NCI-H460 (cell line): ENCODE data around the gene MIA3. TPM values are rescaled to one million over a fixed set of nuclear protein-coding genes. Genes with fewer than 3 reads are reported as not detected.

ENCODE experiments used
- DNase-seq: peaks from one replicate; pipeline ENCODE4 v3.0.0-alpha.2; 2016; ENCODE audit warnings: low read depth; ENCODE audit errors: extremely low read depth
- total RNA-seq: library from RNA; depleted of rRNA; stranded (reverse); fragments of >200 nt; shearing (Covaris generic); gene quantifications from 2 replicates; pipeline ENCODE4 v1.2.3, GENCODE V29; 2014

MIA3 gene
- total RNA-seq, 1 experiment from 2014 or later, result 47.1 TPM

DNA sequence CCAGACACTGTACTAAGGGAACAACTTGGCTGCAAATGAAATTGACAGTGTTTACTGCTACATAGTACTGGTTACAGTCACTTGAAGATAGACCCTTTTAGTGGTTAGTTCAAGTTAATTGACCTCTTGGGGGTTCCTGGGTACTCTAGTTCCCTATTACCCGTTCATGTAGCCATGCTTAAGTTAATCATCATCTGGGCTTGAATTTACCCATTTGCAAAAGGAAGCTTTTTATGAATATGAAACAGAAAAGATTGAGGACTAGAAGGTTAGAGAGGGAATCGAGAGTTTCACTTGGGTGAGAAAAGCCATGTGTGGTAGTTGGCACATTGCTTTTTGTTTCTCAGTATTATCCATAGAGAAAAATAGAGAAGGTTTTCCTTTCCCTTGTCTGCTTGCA is 2.7 kb downstream of the MIA3 start:
- DNase-seq, result no peak

DNA sequence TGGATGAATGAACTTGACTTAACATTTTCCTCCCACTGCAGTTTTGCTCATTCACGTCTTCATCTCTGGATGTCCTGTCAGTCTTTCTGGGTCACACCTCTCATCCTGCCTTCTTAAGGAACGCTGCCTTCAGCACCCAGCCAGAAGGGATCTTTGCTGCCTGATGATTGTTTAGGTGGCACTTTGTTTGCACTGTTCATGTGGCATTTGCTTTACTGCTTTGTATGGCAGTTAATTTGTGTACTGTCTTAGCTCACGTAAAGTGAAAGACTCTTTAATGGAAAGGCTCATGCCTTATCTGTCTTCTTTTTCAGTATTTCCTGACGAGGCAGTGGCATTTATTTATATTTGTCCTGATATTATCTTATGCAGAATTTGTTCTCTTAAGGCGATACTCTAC is 4.9 kb downstream of the MIA3 start:
- DNase-seq, result no peak

DNA sequence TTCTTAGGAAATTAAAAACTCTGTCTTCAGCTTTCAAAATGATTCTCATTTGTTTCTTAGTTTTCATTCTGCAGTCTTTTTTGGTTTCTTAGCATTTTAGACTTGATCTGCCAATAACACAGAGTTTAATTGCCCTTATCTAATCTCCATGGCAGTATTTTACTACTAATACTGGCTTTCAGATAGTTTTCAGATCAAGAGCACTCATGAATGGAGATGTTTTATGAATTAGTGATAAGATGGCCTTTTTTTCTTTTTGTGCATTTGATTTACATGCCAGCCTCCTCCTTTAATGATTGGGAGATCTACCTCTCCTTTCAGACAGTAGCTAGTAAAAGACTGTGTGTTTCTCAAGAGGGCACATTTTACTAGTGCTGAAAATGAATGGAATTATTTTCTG is 5.6 kb downstream of the MIA3 start:
- DNase-seq, result no peak

DNA sequence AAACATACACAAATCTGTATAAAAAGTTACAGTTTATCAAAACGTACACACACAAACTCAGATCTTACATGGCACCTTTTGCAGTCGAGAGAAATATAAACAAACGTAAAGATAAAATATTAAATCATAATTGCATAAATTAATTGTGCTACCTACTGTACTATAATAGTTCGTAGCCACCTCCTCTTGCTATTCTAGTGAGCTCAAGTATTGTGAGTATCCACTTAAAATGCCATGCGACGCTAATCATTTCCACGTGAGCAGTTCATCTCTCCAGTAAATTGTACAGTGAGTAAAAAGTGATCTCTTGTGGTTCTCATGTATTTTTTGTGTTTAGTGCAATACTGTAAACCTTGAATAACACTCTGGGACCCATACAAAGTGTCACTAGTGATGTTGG is 6.3 kb downstream of the MIA3 start:
- no peak for DNase-seq

DNA sequence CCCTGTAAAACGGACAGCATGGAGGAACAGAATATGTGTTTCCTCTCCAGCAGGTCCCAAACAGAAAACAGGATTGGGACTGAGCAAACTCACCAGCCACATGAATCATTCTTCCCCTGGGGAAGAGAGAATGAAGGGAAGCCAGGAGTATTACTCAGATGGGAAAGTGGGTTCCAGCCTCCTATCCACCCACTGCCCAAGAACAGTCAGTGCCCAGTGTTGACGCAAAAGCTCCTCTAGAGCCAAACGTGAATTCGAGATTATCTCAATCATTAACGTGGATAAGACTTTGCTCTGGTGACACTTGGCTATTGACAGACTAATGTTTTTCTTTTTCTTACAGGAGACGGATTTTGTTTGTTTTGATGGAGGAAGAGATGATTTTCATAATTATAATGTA is 9.3 kb downstream of the MIA3 start:
- DNase-seq, result no peak

DNA sequence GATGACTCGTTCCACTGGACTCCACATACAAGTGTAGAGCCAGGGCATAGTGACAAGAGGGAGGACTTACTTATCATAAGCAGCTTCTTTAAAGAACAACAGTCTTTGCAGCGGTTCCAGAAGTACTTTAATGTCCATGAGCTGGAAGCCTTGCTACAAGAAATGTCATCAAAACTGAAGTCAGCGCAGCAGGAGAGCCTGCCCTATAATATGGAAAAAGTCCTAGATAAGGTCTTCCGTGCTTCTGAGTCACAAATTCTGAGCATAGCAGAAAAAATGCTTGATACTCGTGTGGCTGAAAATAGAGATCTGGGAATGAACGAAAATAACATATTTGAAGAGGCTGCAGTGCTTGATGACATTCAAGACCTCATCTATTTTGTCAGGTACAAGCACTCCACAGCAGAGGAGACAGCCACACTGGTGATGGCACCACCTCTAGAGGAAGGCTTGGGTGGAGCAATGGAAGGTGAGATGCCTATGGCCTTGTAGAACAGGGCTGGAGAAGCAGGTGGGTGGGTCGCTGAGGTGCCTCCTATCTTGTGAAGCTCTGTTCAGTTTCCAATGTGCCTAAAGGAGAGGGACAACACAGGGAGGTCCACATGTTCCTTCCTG is 12.1 kb downstream of the MIA3 start:
- DNase-seq, result no peak

DNA sequence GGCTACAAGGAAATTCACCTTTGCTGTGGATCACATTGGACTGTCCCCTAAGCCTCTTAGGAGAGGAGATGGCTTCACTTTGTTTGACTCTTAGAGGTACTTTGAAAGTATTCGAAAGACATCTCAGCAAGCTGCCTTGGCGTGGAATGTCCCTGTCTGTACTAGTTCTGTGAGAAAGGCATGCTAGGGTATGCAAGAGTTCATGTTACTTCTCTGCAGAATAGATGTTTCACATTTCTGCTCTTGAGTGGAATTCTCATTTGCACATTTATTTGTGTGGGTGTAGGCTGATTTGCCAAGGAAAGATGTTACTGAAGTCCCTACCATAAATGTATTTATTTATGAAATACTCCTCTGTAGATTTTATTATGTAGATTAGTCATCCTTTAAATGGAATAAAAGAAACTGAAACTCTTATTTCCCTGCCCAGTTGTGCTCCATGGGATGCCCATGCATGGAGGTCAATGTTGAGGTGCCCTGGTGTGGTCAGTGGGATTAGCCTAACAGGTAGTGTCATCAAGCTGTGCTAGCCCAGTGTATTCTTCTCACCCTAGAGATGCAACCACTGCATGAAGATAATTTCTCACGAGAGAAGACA is 13.8 kb downstream of the MIA3 start:
- no peak for DNase-seq

DNA sequence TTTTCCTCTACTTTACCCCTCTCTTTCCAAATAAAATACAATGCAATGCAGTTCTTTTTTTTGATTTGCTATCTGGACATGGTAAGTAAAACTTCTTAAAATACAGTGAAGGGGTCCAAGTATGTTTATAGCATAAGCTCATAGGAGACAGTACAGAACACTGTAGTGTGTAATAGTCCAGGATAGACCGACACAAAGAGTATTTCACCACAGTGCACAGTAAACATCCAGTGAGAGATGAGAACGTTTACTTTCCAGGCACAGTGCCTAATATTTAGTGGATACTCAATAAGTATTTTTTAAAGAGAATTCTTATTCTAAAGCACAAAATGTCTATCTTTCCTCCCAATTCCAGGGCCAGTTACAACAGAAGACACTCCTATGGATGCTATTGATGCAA is 14.9 kb downstream of the MIA3 start:
- DNase-seq, result no peak

DNA sequence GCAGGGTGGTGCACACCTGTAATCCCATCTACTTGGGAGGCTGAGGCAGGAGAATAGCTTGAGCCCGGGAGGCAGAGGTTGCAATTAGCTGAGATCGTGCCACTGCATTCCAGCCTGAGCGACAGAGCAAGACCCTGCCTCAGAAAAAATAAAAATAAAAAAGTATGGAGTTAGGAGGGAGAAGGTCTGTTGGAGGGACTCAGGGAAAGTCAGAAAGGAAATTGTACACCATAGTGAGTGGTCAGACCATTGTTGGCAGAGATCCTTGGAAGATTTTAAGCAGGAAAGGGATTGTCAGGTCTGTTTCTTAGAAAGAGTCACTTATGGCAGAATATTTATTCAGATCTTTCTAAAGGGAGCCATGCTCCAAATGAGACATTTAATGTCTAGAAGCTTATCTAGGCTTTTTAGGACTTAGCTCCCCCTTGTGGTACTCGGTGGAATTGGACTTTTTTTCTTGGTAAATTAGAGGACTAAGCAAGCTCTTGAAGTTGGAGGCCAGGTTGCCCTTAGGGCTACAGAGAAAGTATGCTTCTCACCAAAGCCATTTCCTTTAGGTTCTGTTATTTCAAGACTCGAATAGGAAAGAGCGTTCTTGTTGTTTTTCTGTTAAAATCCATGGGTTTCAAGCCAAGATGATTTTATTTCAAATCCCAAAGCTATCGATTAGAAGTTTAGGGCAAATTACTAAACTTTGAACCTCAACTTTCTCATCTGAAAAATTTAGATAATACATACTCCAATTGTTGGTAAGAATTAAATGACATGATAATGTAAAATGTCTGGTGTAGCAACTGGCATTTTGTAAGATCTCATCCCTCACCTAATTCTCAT is 16.5 kb downstream of the MIA3 start:
- peak; percentile 94 for DNase-seq

DNA sequence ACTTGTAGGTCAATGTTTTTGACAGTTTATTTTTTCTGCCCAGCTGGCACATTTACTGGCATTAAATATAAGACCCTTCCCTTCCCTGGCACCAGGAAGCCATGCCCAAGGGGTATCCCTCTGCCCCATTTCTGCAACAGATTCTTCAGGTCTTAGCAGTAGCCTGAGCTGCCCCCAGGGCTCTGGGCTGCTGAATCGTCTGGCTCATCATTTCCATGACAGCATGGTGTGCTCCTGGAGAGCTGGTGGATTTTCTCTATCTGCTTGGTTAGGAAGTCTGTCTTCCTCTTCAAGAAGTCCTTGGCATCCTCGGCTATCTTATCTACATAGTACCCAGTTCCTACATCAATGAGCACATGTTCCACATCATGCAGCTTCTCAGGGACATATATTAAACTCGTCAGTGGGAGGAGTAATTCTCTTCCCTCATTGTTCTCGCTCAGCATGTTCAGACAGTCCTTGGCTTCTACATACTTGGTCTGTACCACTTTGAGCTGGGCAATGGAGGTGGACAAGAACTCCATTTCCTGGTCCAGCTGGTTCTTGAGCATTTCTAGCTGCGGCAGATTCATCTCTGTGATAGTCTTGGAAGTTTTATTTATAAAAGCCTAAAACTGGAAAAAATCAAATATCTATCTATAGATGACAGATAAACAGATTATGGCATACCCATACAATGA is 23.5 kb downstream of the MIA3 start:
- DNase-seq, result no peak

DNA sequence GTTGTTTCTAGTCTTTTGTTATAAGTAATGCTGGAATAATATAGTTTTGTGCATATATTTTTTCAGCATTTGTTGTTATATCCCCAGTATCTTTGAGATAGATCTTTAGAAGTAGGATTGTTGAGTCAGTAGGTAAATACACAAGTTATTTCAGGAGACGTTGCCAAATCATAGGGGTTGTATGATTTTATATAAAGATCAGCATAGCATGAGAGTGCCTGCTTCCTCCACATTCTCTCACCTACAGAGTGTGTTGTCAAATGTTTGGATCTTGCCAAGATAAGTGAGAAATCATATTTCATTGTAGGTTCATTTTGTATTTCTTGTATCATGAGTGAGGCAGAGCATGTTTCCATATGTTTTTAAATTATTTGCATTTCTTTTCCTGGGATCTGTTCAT is 24.6 kb downstream of the MIA3 start:
- DNase-seq, result no peak

DNA sequence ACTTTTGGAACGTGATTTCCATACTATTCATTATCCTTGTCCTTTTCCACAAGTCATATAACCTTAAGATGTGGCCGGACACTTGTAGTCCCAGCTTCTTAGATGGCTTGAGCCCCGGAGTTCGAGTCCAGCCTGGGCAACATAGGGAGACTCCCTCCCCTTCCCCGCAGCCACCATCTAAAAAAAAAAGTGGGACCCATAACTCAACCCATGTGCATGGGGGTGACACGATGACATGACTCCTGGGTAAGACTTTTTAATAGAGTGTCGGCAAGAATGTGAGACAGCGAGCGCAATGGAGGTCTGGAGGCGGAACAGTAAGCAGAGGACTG is 25.7 kb downstream of the MIA3 start:
- peak; percentile 33 for DNase-seq

DNA sequence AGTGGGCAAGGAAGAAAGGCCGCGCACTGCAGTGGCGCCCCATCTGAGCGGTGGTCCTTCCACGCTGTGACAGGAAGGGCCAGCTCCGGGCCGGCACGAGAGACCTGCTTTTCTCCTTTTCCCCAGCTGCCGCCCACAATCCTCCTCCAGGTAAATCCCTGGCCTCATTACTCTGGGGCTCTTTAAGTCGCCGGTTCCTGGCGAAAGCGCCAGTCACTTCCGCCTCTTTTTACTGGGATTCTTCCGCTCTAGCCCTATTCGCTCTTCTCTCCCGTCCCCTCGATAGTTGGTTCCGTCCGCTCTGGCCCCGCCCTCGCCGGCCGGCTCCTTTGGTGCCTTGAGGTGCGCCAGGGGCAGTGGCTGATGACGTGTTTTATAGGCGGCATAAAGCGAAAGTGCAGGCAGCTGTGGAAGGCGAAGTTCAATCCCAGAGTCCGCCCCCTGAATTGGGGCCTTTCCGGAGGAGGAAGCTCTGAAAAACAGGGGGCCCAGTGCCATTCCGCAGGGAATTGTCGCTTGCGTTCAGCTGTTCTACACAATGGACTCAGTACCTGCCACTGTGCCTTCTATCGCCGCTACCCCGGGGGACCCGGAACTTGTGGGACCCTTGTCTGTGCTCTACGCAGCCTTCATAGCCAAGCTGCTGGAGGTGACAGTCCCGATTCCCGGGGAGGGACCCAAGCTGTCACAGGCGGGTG is 26.2 kb downstream of the MIA3 start:
- peak; percentile 99 for DNase-seq

DNA sequence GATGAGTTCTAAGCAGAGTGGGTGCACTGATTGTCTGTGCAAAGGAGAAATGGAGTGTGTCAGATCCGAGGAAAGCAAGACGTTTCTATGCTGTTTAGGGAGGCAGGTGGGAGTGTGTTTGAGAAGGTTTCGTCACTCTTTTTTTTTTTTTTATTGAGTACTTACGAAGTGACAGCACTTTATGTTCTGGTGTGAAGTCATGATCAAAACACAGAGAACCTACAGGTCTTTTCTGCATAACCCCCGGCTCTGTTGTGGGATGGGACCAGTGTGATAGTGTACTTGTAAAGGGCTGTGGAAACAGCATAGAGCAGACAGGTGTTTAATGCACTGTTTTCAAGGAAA is 26.7 kb downstream of the MIA3 start:
- no peak for DNase-seq

DNA sequence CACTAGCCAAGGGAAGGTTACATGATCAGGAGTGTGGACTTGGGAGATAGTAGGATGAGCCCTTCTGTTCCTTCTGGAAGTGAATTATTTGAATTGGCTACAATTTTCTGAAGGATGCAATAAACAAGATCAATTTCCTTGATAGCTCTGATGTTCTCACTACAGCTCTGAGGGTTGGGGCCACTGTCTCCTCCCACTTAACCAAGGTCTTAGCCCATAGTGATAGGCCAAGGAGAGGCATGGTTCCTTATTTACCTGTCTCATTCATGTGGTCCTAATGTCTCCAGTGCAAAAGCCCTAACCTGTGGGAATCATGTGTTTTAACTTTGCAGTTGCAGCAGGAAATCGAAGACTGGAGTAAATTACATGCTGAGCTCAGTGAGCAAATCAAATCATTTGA is 34.8 kb downstream of the MIA3 start:
- no peak for DNase-seq

DNA sequence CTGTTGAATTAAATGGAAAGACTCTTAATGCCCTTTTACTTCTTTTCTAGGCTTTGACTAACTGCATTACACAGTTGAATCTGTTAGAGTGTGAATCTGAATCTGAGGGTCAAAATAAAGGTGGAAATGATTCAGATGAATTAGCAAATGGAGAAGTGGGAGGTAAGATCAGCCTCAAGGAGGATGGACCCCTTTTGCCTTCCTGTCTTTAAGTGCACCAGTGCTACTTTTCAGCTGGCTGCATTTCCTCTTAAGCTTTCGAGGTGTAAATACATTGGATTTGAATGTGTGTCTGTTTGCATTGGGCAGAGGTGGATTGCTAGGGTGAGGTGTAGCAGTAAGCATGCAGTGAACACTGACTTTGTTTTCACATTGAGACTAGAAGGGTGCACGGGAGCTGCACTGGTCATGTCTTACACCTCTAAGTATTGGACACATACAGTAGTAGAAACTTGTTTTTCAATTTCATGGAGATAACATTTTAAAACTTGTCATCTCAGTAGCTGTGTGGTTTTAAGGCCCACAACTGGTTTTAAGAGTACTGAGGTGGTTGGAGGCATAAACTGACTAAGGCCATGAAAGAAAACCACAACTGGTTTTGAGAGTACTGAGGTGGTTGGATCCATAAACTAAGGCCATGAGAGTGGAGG is 35.4 kb downstream of the MIA3 start:
- no peak for DNase-seq

DNA sequence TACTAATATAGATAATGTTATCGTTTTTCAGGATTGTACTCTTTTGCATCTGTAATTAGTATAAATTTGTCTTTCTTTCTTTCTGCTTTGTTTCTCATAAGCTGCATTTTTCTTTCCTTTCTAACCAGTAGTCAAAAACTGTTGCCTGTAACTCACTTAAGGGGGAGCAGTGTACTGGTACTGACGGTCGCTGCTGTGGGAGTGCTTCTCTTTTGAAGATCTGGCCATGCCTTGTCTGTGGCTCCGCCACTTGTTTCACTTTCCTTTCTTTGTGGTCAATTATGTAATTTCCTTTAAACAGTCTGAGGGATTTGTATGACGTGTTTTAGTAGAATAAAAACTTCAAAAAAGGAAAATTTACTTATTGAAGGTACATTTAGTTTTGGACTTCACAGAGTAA is 37.0 kb downstream of the MIA3 start:
- no peak for DNase-seq

DNA sequence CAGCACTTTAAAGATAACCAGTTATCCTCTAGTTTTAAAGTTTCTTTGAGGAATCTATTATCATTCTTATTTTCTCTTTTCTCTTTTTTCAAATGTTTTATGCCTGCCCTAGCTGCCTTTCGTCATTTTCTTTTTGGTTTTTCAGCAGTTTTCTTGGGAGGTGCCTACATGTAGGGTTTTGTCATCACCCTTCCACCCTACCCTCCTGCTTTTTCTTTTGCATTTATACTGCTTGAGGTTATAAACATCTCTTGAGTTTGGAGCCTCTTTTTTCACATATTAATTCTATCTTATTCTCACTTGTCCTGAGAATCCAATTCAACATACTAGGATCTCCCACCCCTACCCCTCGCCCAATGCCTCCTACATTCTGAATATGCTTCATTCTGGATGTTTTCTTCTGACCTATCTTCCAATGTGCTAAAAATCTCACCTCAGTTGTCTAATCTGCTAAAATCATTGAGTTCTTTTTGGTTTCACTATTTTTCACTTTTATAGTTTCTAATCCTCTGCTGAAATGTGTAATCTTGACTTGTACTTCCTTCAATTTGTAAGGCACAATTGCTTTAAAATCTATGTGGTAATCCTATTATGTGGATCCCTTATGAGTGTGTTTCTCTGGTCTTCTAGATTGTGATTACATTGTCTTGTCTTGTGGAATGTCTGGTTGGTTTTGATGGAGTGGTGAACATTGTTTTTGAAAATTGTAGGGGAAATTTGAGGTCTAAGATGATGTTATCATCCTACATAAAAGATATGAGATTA is 38.7 kb downstream of the MIA3 start:
- no peak for DNase-seq

DNA sequence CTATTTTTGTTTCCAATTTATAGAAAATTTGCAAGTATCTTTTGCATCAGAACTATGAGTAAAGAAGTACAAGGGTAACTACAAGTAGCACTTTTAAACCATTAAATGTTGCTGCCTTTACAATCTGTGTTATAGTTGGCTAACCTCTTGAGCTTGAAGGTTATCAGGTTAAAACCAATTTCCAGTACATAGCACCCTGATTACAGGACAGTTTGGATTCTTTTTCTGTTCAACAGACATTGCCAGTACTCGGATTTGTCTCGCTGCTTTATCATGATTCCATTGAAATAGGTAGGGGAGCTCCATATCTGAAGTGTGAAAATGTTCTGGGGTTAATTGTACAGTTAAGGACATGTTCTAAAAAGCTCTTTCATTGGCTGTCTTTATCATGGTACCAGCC is 40.0 kb downstream of the MIA3 start:
- DNase-seq, result no peak

DNA sequence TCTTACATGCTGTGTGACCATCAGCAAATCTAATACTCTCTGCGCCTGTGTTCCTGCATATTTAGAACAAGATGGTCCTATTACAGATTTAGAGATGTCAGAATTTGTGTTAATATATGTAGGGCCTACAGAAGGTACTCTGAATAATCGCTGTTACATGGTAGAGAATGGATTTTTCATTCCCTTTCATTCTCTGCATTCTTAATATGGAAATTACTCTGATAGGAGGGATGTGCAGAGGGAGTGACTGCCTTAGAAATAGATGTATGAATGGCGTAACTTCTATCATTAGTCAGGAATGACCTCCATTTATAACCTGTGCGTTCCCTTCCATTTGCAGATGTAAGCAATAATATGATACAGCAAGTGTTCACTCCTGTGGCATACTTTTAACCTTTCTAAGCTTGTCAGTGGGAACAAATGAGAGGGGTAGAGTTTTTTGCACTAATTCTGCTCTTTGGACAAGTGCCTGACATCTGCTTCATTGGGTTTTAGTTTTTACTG is 45.6 kb downstream of the MIA3 start:
- no peak for DNase-seq
